ENCODE results near the gene TOP1. TPM values are rescaled to one million over a fixed set of nuclear protein-coding genes. Genes with fewer than 3 reads are reported as not detected.

Gene TOP1
- polyA plus RNA-seq, 3 donors: 6.9 to 11.5 (median 11.5) TPM

DNA sequence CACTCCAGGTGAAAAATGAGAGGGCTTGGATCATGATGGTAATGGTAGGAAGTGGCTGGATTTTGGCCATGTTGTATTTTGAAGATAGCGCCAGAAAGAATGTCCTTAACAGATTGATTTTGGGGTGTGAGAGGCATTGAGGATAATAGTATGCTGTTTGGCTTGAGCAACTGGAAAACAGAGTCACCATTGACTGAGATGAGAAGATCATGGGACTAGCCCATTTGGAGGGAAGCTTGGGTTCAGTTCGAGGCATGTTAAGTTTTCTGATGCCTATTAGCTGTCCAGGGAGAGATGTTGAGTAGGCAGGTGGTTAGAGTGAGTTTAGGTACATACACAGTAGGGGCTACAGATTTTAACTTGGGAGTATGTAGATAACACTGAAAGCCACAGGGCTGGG is 132.1 kb downstream of the TOP1 start:
- Histone ChIP-seq H3K4me2 (replicated peaks; ENCODE audit: extremely low read depth, low read length, poor library complexity, severe bottlenecking) (no peak overlapping the region), H3K9ac (ENCODE audit: insufficient read depth, low read length, poor library complexity, severe bottlenecking) (no peak overlapping the region), H2AFZ (ENCODE audit: insufficient read depth, low read depth, low read length, poor library complexity, severe bottlenecking) (no peak overlapping the region), H4K20me1 (ENCODE audit: insufficient read depth, low read length) (no peaks in the 10 kb centered on the region), H3K4me3 (replicated peaks in 1 of 3; ENCODE audit: low read depth in 2 of 3, low read length in 3 of 3) (no peak overlapping the region), H3K27me3 (ENCODE audit: control insufficient read depth in 2 of 2, insufficient read depth in 2 of 2, low read length in 2 of 2) (peaks cover under 1 to 12% of the 10 kb centered on the region in 2 donors), H3K79me2 (ENCODE audit: insufficient read depth, low read length) (no peaks in the 10 kb centered on the region), H3K27ac (ENCODE audit: low read depth in 1 of 2, low read length in 2 of 2) (no peak overlapping the region), H3K9me3 (replicated peaks in 1 of 2; ENCODE audit: control insufficient read depth in 1 of 2, insufficient read depth in 1 of 2, low read length in 2 of 2) (no peaks in the 10 kb centered on the region), H3K36me3 (replicated peaks in 1 of 2; ENCODE audit: control insufficient read depth in 1 of 2, insufficient read depth in 2 of 2, low read length in 2 of 2) (no peaks in the 10 kb centered on the region), H3K4me1 (ENCODE audit: control insufficient read depth in 1 of 2, insufficient read depth in 2 of 2, low read length in 2 of 2) (no peaks in the 10 kb centered on the region)
- no peak for DNase-seq
- Mint-ChIP-seq H3K4me1 (peaks cover 11% of the 10 kb centered on the region), H3K36me3 (peaks cover 10 to 16% of the 10 kb centered on the region in 2 donors), H3K4me3 (peak overlapping the region in 1 of 2 donors; percentile 13), H3K27me3 (ENCODE audit: low read depth in 3 of 3) (peaks cover 38 to 60% (median 40%) of the 10 kb centered on the region in 3 donors), H3K27ac (no peak overlapping the region), H3K9me3 (no peaks in the 10 kb centered on the region)
- intact Hi-C loops (cut with micrococcal nuclease): no loop called here
- TF ChIP-seq, protein P1, sequence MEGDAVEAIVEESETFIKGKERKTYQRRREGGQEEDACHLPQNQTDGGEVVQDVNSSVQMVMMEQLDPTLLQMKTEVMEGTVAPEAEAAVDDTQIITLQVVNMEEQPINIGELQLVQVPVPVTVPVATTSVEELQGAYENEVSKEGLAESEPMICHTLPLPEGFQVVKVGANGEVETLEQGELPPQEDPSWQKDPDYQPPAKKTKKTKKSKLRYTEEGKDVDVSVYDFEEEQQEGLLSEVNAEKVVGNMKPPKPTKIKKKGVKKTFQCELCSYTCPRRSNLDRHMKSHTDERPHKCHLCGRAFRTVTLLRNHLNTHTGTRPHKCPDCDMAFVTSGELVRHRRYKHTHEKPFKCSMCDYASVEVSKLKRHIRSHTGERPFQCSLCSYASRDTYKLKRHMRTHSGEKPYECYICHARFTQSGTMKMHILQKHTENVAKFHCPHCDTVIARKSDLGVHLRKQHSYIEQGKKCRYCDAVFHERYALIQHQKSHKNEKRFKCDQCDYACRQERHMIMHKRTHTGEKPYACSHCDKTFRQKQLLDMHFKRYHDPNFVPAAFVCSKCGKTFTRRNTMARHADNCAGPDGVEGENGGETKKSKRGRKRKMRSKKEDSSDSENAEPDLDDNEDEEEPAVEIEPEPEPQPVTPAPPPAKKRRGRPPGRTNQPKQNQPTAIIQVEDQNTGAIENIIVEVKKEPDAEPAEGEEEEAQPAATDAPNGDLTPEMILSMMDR (IDR thresholded peaks at IDR 0.05): no peak
- WGBS (ENCODE audit: insufficient coverage): 93% methylated on average over 1 of the region's 2 CpGs

DNA sequence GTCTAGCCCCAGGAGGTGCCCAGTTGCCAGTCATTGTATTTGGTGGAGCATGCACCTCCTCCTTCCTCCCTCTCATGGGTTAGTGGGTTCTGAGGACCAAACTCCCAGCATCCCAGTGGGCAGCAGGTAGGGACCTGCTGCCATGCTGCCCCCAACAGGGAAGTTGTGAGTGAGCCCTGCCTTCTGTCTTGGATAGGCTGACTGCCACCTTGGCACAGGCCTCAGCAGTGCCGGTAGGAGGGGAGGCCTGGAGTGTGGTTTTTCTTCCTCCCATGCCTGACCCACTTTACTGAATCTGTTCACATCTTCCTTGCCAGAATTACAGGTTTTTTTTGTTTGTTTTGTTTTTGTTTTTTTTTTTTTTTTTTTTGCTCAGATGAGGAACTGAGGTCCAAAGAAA is 133.3 kb downstream of the TOP1 start:
- Histone ChIP-seq H3K9me3 (replicated peaks in 1 of 2; ENCODE audit: control insufficient read depth in 1 of 2, insufficient read depth in 1 of 2, low read length in 2 of 2) (no peaks in the 10 kb centered on the region), H3K4me3 (replicated peaks in 1 of 3; ENCODE audit: low read depth in 2 of 3, low read length in 3 of 3) (no peak overlapping the region), H3K4me1 (ENCODE audit: control insufficient read depth in 1 of 2, insufficient read depth in 2 of 2, low read length in 2 of 2) (no peaks in the 10 kb centered on the region), H3K27me3 (ENCODE audit: control insufficient read depth in 2 of 2, insufficient read depth in 2 of 2, low read length in 2 of 2) (peaks cover 0 to 12% of the 10 kb centered on the region in 2 donors), H3K79me2 (ENCODE audit: insufficient read depth, low read length) (no peaks in the 10 kb centered on the region), H3K27ac (ENCODE audit: low read depth in 1 of 2, low read length in 2 of 2) (no peak overlapping the region), H3K9ac (ENCODE audit: insufficient read depth, low read length, poor library complexity, severe bottlenecking) (no peak overlapping the region), H3K4me2 (replicated peaks; ENCODE audit: extremely low read depth, low read length, poor library complexity, severe bottlenecking) (no peak overlapping the region), H3K36me3 (replicated peaks in 1 of 2; ENCODE audit: control insufficient read depth in 1 of 2, insufficient read depth in 2 of 2, low read length in 2 of 2) (no peaks in the 10 kb centered on the region), H4K20me1 (ENCODE audit: insufficient read depth, low read length) (no peaks in the 10 kb centered on the region), H2AFZ (ENCODE audit: insufficient read depth, low read depth, low read length, poor library complexity, severe bottlenecking) (no peak overlapping the region)
- H3K27me3 Mint-ChIP-seq (ENCODE audit: low read depth in 3 of 3): peaks cover 38 to 67% (median 44%) of the 10 kb centered on the region in 3 donors
- peaks cover 7% of the 10 kb centered on the region for H3K4me1 Mint-ChIP-seq
- TF ChIP-seq, protein P1 (IDR thresholded peaks at IDR 0.05): no peak
- peaks cover 12 to 26% of the 10 kb centered on the region in 2 donors for H3K36me3 Mint-ChIP-seq
- intact Hi-C loops (cut with micrococcal nuclease): no loop called here
- WGBS (ENCODE audit: insufficient coverage): no CpG with 5 or more reads among the region's 1 CpG
- H3K4me3 Mint-ChIP-seq: no peak overlapping the region
- no peak overlapping the region for H3K27ac Mint-ChIP-seq
- DNase-seq: no peak
- peaks cover 0 to 2% (median 0%) of the 10 kb centered on the region in 7 donors for H3K9me3 Mint-ChIP-seq

All from CD14-positive monocyte (primary cell).